HG03139 (cell line): Measurements from ENCODE around the gene ATP5F1D.

Source experiments
- ATAC-seq: cut with Tn5 transposase; IDR thresholded peaks from one replicate; pipeline ENCODE4 v1.9.1; 2021; ENCODE audit not compliant: unreplicated experiment

ATP5F1D gene

DNA sequence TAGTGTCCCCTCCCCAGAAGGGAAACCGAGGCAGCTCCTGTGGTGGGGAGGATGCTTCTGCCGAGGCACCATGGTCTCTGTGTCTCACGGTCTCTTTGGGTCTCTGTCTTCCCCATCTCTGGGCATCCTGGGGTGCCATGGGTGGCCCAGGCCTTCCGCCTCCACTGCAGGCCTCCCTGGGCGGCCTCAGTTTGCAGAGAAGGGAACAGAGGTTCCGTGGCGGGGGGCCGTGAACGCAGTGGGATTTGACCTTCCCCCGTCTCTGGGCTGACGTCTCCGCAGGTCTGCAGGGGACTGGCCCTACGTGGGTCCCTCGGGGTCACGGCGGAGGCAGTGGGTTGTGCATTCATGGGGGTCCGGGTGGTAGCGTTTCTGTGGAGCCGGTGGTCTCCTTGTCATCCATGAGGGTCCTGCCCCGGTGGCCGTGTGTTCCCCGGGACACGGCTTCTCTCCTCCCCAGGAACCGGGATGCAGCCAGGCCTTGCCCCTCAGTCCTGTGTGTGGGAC lies 48.7 kb downstream of the ATP5F1D start:
- no peak for ATAC-seq

DNA sequence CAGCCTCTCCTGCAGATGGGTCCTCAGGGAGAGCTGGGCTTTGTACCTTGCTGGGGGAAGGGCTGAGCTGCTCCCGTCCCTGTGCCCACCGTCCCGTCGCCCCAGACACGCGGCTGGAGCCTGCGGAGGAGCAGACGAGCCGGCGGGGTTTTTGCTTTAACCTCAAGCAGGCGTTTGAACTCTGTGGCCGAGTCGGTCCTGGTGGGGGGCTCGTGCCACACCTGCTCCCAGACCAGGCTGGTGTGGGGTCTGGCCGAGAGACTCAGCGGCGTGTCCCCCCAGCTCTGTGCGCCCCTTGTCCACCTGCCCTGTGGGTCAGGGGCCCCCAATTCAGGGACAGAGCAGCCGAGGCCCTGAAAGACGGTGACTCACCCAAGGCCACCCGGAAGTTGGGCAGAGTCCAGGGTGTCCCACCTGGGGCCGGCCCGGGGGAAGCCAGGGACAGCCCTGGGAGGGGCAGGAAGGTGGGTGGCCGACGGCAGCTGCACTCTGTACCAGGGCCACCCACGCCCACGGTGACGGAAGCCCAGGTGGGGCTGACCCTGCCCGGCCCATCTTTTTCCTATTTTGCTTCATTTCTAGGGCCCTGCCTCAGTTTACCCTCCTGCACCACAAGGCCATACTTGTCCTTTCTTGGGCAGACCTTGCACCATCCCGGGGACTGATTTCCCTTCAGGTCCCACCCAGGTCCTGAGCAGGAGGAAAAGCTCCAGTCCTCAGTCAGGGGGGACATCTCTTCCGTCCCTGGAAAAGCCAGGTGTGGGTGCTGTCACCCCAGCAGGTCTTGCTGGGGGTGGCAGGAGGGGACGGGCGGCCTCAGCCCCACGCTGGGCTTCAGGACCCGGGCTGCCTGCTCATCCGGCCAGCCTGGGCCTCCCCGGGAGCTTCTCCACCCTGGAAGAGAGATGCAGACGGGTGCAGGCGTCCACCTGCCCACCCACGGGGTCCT lies 49.4 kb downstream of the ATP5F1D start:
- no peak for ATAC-seq

DNA sequence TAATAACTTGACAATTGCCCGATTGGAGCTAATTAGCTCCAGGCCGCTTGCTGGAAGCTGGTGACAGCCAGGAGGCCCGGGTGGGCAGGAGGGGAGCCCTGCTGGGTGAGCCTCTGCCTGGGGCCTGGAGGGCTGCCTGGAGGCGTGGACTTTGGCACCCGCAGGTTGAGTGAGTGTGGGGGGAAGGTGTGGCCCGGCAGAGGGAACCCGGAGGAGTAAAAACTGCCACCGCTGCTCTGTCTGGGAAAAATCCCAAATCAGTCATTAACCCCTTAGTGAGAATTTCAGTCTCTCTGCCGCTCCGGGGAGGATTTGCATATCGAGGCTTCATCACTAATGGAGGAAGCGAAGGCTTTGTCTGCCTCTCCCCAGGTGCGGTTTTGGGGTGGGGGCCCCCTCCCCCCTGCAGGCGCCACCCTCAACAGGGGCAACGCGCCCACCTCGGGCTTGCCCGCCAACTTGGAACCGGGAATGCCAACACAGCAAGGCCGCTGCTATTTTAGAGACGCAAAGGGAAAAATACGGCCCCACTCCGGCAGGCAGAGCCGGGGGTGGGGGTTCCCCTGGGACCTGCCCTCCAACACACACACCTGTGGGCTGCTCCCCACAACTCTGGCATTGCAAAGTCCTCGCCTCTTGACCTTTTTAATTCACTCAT lies 50.3 kb downstream of the ATP5F1D start:
- no peak for ATAC-seq

DNA sequence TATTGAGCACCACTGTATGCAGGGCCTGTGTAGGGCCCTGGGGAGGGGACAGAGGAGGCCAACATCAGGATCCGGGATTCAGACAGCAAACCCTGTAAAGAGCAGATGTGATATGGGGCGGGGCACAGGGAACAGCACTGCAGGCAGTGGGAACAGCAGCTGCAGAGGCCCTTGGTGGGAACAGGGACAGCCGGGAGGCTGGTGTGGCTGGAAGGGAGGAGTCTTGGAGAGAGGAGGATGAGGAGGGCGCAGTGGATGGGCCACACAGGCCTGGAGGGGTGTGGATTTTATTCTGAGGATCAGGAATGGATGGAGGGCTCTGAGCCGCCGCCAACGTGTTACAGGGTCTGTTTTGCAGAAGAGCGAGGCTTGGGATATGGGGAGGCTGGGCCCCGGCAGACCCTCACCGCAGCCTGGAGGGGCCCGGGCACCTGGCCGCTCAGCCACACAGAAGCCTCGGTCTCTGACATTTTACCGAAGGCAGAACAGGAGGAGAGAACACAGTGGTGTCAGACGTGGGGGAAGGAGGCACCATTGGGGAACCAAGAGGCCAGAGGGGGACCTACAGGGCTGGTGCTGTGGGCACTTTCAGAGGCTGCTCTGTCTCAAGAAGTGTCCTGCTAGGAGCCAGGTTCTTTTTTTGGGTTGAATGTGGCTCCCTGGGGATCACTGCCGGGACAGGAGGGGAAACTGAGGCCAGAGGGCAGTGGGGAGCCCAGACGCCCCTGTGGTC lies 51.0 kb downstream of the ATP5F1D start:
- ATAC-seq: no peak

DNA sequence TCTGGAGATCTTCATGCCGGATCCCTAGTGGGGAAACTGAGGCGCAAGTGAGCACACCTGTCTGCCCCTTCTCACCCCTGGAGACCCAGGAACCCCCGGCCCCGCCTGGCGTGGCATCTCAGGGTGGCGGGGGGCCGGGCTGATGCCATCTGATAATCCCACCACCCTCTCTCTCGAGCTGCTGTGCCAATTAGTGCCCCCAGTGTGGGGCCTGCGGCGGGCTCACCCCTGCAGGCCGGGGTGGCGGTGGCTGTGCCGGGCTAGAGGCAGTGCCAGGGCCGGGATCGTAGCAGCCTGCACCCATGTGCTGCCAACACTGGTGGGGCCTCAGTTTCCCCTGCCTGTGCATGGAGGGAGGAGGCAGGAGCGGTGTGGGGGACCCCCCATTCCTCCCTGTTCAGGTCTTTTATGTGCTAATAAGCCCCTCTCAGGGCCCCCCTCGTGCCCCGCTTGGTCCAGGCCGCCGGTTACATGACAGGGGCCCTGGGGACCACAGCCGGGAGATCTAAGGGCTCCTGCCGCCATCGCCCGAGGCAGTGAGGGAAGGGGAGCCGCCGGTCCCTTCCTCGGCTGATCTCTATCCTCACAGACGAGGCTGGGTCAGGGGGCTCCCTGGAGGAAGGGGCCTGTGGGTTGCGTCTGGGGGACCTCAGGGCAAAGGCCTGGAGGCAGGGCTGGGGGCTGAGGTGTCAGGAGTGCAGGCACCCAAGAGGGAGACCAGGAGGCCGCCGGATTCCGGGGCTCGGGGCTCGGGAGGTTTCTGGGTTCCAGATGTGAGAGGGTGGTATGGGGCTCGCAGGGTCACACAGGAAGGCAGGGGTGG lies 52.4 kb downstream of the ATP5F1D start:
- no peak for ATAC-seq
